Measurements from ENCODE around the gene DOCK7.

DNA sequence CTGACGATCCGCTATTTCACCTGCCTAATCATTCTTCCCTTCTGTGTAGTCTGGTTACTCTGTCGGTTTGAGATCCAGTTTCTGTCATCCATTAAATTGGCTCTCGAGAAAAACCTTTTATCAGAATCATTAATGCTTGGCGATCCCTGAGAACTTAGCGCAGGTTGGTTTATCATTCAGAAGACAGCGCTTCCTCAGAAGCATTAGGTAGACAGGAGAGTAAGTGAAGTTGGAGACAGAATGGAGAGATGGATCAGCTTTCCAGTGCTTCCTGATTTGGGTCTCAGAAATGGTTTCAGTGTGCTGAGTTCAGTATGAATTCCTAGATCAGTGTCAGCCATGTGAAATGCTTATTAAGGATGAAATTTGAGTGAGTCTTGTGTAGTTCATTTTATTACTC is 250.0 kb downstream of the DOCK7 start:
- TF ChIP-seq, protein P1, sequence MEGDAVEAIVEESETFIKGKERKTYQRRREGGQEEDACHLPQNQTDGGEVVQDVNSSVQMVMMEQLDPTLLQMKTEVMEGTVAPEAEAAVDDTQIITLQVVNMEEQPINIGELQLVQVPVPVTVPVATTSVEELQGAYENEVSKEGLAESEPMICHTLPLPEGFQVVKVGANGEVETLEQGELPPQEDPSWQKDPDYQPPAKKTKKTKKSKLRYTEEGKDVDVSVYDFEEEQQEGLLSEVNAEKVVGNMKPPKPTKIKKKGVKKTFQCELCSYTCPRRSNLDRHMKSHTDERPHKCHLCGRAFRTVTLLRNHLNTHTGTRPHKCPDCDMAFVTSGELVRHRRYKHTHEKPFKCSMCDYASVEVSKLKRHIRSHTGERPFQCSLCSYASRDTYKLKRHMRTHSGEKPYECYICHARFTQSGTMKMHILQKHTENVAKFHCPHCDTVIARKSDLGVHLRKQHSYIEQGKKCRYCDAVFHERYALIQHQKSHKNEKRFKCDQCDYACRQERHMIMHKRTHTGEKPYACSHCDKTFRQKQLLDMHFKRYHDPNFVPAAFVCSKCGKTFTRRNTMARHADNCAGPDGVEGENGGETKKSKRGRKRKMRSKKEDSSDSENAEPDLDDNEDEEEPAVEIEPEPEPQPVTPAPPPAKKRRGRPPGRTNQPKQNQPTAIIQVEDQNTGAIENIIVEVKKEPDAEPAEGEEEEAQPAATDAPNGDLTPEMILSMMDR (IDR thresholded peaks at IDR 0.05): no peak
- no peak for TF ChIP-seq POLR2A (IDR thresholded peaks at IDR 0.05)
- no peak for TF ChIP-seq EP300 (IDR thresholded peaks at IDR 0.05)

Data from ovary (tissue), 3 donors.